Body of pancreas (tissue), 4 donors: ENCODE data around the gene SLC2A4.

Experiments used
- CTCF ChIP-seq, 7 experiments: fragments of 450-650 bp in 4 of 7; fragments of 200-600 bp in 3 of 7; sonication (generic) in 3 of 7; IDR thresholded peaks; one replicate each; pipeline ENCODE4 v1.5.1; 2016 to 2019; ENCODE audit warnings: antibody characterized with exemption in 7 of 7
- POLR2A ChIP-seq, 3 donors: fragments of 450-650 bp; IDR thresholded peaks; one replicate each; pipeline ENCODE4 v1.6.1; 2016; ENCODE audit warnings: antibody characterized with exemption in 3 of 3, mild to moderate bottlenecking in 2 of 3

DNA sequence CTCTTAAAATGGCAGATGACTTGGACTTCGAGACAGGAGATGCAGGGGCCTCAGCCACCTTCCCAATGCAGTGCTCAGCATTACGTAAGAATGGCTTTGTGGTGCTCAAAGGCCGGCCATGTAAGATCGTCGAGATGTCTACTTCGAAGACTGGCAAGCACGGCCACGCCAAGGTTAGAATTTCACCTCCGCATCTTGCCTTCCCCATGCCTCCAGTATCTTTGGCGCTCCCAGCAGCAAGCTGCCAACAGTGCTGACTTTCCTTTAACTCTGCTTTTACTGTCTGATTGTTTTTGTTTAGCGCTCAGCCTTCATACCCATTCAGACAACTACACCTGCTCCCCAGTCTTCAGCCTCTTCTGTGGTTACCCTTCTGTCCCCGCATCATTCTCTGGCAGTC is 28.1 kb downstream of the SLC2A4 start:
- TF ChIP-seq CTCF (IDR thresholded peaks at IDR 0.05) (no peak), POLR2A (IDR thresholded peaks at IDR 0.05) (peak in 1 of 3 donors; percentile 9)
